Naive thymus-derived CD4-positive, alpha-beta T cell (primary cell): ENCODE results near the gene C3. TPM values are rescaled to one million over a fixed set of nuclear protein-coding genes. Genes with fewer than 3 reads are reported as not detected.

ENCODE experiments used
- ATAC-seq: fragments of 150-1000 bp; cut with Tn5 transposase; 2 replicates; pipeline ENCODE4 v1.10.0; 2021; ENCODE audit warnings: mild to moderate bottlenecking, moderate library complexity
- CTCF ChIA-PET: fragments of 350-600 bp; sonication (Branson Sonifier 250); formaldehyde crosslinking; loops from one replicate; lab custom pipeline; 2021; ENCODE audit warnings: antibody characterized with exemption; lab: Charles Lee
- POLR2A ChIA-PET: fragments of 350-600 bp; sonication (Branson Sonifier 250); formaldehyde crosslinking; loops from one replicate; lab custom pipeline; 2021; ENCODE audit warnings: antibody characterized with exemption, inconsistent platforms; lab: Charles Lee
- DNase-seq, 9 donors: peaks; one replicate each; pipeline versions ENCODE4 v3.0.0 to v3.0.0-alpha.2; 2020 to 2022; ENCODE audit warnings: mixed read lengths in 1 of 9
- H3K27ac ChIP-seq: one replicate; pipeline ENCODE4 v1.7.0; 2013; ENCODE audit warnings: mild to moderate bottlenecking, low read depth, low read length, moderate library complexity
- H3K27me3 ChIP-seq, 2 donors: one replicate each; pipeline ENCODE4 v1.7.0; 2013; ENCODE audit warnings: low read length in 2 of 2, mild to moderate bottlenecking in 2 of 2, moderate library complexity in 2 of 2; ENCODE audit not compliant: control insufficient read depth in 2 of 2, insufficient read depth in 2 of 2
- H3K36me3 ChIP-seq, 3 experiments: 1 replicate in 2 of 3; 2 replicates in 1 of 3; pipeline ENCODE4 v1.7.0; 2013; ENCODE audit warnings: low read length in 3 of 3, mild to moderate bottlenecking in 3 of 3, moderate library complexity in 1 of 3; ENCODE audit not compliant: insufficient read depth in 3 of 3, control insufficient read depth in 2 of 3
- H3K4me1 ChIP-seq, 2 donors: one replicate each; pipeline ENCODE4 v1.7.0; 2013; ENCODE audit warnings: low read length in 2 of 2, mild to moderate bottlenecking in 2 of 2, moderate library complexity in 1 of 2; ENCODE audit not compliant: control insufficient read depth in 2 of 2, insufficient read depth in 2 of 2
- H3K4me3 ChIP-seq: 2 replicates; pipeline ENCODE4 v1.7.0; 2013; ENCODE audit warnings: mild to moderate bottlenecking, low read length
- H3K9me3 ChIP-seq, 3 experiments: 1 replicate in 2 of 3; 2 replicates in 1 of 3; pipeline ENCODE4 v1.7.0; 2013; ENCODE audit warnings: low read length in 3 of 3; ENCODE audit not compliant: control insufficient read depth in 2 of 3
- H3K27ac Mint-ChIP-seq, 9 donors: one replicate each; pipeline ENCODE4 v1.8.0; 2020 to 2022; ENCODE audit warnings: mixed read lengths in 9 of 9, mild to moderate bottlenecking in 8 of 9, moderate library complexity in 5 of 9, inconsistent platforms in 2 of 9
- H3K27me3 Mint-ChIP-seq, 5 donors: one replicate each; pipeline ENCODE4 v1.8.0; 2021 to 2022; ENCODE audit warnings: mixed read lengths in 5 of 5, mild to moderate bottlenecking in 1 of 5
- H3K36me3 Mint-ChIP-seq, 5 donors: one replicate each; pipeline ENCODE4 v1.8.0; 2020 to 2022; ENCODE audit warnings: mixed read lengths in 5 of 5, mild to moderate bottlenecking in 3 of 5, inconsistent platforms in 1 of 5
- H3K4me1 Mint-ChIP-seq, 7 donors: one replicate each; pipeline ENCODE4 v1.8.0; 2020 to 2022; ENCODE audit warnings: mixed read lengths in 7 of 7, mild to moderate bottlenecking in 3 of 7, inconsistent platforms in 1 of 7
- H3K4me3 Mint-ChIP-seq, 10 donors: one replicate each; pipeline ENCODE4 v1.8.0; 2020 to 2022; ENCODE audit warnings: mild to moderate bottlenecking in 10 of 10, mixed read lengths in 10 of 10, moderate library complexity in 6 of 10, inconsistent platforms in 2 of 10
- H3K9me3 Mint-ChIP-seq, 11 donors: one replicate each; pipeline ENCODE4 v1.8.0; 2020 to 2022; ENCODE audit warnings: mixed read lengths in 11 of 11, mild to moderate bottlenecking in 4 of 11, inconsistent platforms in 1 of 11, moderate library complexity in 1 of 11
- intact Hi-C, 2 donors: fragments of 100-400 bp; cut with micrococcal nuclease; formaldehyde crosslinking; loops; one replicate each; pipeline ENCODE4 v1.15.1; 2023
- polyA plus RNA-seq, 2 donors: library from polyadenylated mRNA; unstranded; fragments of 300-500 nt; fragmentation: Illumina TruSeq; gene quantifications; one replicate each; pipeline ENCODE4 v1.2.3, GENCODE V29; 2021
- total RNA-seq, 6 experiments: library from RNA in 5 of 6; stranded (reverse) in 5 of 6; gene quantifications; 1 replicate in 5 of 6; 2 replicates in 1 of 6; pipeline ENCODE4 v1.2.3 and lab custom pipeline; 2021 to 2026

C3 gene
- total and polyA plus RNA-seq, 7 experiments from 2014 or later, result 0.57 to 3.7 (median 1.8) TPM; not detected in 2

DNA sequence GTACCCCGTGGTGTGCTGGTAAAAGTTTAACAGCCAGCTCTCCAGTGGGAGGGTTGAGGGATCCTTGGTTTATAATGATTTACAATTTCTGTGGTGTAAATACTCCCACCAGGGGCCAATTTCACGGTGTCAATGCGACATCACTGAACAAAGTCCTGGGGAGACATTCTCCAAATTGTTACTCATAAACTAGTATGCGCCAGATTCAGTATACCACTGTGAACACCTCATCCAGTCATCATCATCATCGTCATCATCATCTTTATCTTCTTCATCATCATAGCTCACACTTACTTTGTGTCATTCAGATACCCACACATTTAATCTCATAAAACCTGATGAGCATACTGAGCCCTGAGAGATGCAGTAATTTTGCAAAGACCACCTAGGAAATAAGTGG, 33.3 kb downstream of the C3 start:
- Histone ChIP-seq H3K4me1 (no peaks in the 10 kb centered on the region), H3K4me3 (no peak overlapping the region), H3K36me3 (no peaks in the 10 kb centered on the region), H3K27ac (no peak overlapping the region), H3K9me3 (no peaks in the 10 kb centered on the region), H3K27me3 (no peaks in the 10 kb centered on the region)
- ChIA-PET POLR2A (interaction anchor here (0.7 kb wide), 1 partner anchor 25 kb away, joined by 4 read pairs; no protein-coding TSS in a partner anchor), CTCF (no interaction called here)
- Mint-ChIP-seq H3K9me3 (peaks cover 0 to 3% (median 0%) of the 10 kb centered on the region in 11 donors), H3K27me3 (peaks cover 0 to 11% (median 0%) of the 10 kb centered on the region in 5 donors), H3K4me1 (peaks cover 0 to 4% (median 0%) of the 10 kb centered on the region in 7 donors), H3K36me3 (no peaks in the 10 kb centered on the region), H3K27ac (no peak overlapping the region), H3K4me3 (no peak overlapping the region)
- no peak for ATAC-seq
- intact Hi-C loops, result no loop called here
- no peak for DNase-seq

DNA sequence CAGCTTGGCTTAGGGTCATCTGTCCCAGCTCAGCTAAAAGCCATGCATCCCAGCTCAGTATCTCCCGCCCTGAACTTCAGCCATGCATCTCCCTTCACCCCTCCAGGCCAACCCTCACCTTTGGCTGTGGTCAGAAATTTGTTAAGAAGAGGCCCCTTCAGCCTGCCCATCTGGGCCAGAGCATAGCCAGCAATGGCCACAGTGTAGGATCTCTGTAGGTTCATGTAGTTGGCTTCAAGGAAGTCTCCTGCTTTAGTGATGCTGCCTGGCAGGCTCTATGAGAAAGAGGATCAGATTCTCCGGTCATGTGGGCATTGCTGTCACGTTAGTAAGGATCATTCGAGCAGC, 33.8 kb downstream of the C3 start:
- Mint-ChIP-seq H3K27ac (no peak overlapping the region), H3K27me3 (peaks cover 0 to 14% (median 0%) of the 10 kb centered on the region in 5 donors), H3K36me3 (no peaks in the 10 kb centered on the region), H3K4me1 (peaks cover 0 to 4% (median 0%) of the 10 kb centered on the region in 7 donors), H3K4me3 (no peak overlapping the region), H3K9me3 (peaks cover 0 to 3% (median 0%) of the 10 kb centered on the region in 11 donors)
- ChIA-PET CTCF (no interaction called here), POLR2A (interaction anchor here (0.7 kb wide), 1 partner anchor 25 kb away, joined by 4 read pairs; no protein-coding TSS in a partner anchor)
- H3K36me3 ChIP-seq, result no peaks in the 10 kb centered on the region
- H3K9me3 ChIP-seq, result no peaks in the 10 kb centered on the region
- H3K27me3 ChIP-seq, result no peaks in the 10 kb centered on the region
- H3K4me3 ChIP-seq, result no peak overlapping the region
- intact Hi-C loops, result no loop called here
- H3K27ac ChIP-seq, result no peak overlapping the region
- DNase-seq (no peak), ATAC-seq (no peak)
- no peaks in the 10 kb centered on the region for H3K4me1 ChIP-seq

DNA sequence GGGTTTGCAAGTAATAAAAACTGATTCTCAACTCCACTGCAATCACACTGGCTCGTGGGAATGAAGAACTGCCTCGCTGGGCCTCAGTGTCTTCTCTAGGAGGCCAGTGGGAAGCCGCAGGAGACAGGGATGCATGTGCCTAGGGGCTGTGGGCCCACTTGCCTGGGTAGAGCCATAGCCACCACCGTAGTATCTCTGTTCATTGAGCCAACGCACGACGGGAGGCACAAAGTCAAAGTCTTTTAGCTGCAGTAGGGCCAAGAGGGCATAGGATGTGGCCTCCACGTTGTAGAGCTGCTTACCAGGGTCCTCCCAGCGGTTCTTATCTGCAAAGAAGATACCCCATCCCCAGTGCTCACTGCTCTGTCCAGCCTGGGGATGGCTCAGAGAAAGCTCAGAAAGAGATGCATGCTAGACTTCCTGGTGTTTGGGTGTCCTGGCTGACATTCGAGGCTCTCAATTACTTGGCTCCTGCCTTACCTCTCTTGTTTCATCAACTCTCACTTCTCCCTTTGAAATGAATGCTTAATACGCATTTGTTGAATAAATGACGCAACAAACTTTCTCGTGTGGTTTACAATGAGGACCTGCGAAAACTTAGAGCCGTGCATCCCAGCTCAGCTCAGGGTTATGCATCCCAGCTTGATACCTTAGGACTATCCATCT, 34.4 kb downstream of the C3 start:
- ATAC-seq (no peak), DNase-seq (no peak)
- POLR2A ChIA-PET, result no interaction called here
- no peaks in the 10 kb centered on the region for H3K27me3 ChIP-seq
- peaks cover 0 to 6% (median 0%) of the 10 kb centered on the region in 7 donors for H3K4me1 Mint-ChIP-seq
- H3K4me3 ChIP-seq, result no peak overlapping the region
- no peaks in the 10 kb centered on the region for H3K36me3 ChIP-seq
- CTCF ChIA-PET, result no interaction called here
- no peak overlapping the region for H3K27ac ChIP-seq
- H3K9me3 ChIP-seq, result no peaks in the 10 kb centered on the region
- no peak overlapping the region for H3K4me3 Mint-ChIP-seq
- H3K27ac Mint-ChIP-seq, result no peak overlapping the region
- peaks cover 0 to 3% (median 0%) of the 10 kb centered on the region in 11 donors for H3K9me3 Mint-ChIP-seq
- H3K27me3 Mint-ChIP-seq, result peaks cover 0 to 15% (median 0%) of the 10 kb centered on the region in 5 donors
- no peaks in the 10 kb centered on the region for H3K4me1 ChIP-seq
- H3K36me3 Mint-ChIP-seq, result no peaks in the 10 kb centered on the region
- intact Hi-C loops, result no loop called here

DNA sequence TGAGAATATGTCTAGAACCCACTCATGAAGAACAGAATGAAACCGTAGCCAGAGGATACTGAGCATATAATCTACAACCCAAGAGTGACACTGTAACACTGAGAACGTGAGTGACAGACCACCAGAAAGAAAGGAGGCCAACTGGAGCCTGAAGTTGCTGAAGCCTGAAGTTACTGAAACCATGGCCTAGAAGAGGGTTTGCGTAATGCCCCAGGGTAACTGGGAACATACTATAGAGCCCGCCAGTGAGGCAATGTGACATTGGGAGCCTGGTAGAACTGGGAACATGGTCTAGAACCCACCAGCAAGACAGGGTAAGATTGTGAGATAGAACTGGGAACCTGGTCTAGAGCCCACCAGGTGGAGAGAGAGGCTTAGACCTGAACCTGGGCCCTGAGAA, 35.0 kb downstream of the C3 start:
- no peak overlapping the region for H3K27ac Mint-ChIP-seq
- H3K4me3 Mint-ChIP-seq, result no peak overlapping the region

GRCh38 chr19:6683971-6684370, 36.5 kb downstream of the C3 start:
- peaks cover 0 to 5% (median 0%) of the 10 kb centered on the region in 5 donors for H3K36me3 Mint-ChIP-seq
- H3K27me3 Mint-ChIP-seq, result peaks cover 0 to 21% (median 0%) of the 10 kb centered on the region in 5 donors
- DNase-seq, result no peak
- H3K36me3 ChIP-seq, result no peaks in the 10 kb centered on the region
- H3K27ac ChIP-seq, result no peak overlapping the region
- peaks cover 0 to 14% (median 0%) of the 10 kb centered on the region in 7 donors for H3K4me1 Mint-ChIP-seq
- intact Hi-C loops, result no loop called here
- no peak overlapping the region for H3K4me3 ChIP-seq
- no peaks in the 10 kb centered on the region for H3K27me3 ChIP-seq
- ATAC-seq, result no peak
- no peak overlapping the region for H3K27ac Mint-ChIP-seq
- no peaks in the 10 kb centered on the region for H3K9me3 ChIP-seq
- no peaks in the 10 kb centered on the region for H3K4me1 ChIP-seq
- H3K9me3 Mint-ChIP-seq, result peaks cover 0 to 3% (median 0%) of the 10 kb centered on the region in 11 donors
- no peak overlapping the region for H3K4me3 Mint-ChIP-seq
- CTCF ChIA-PET, result no interaction called here
- POLR2A ChIA-PET, result no interaction called here

More for the DNA sequence above, 35.0 kb downstream of the C3 start:
- DNase-seq (no peak), ATAC-seq (no peak)
- Histone ChIP-seq H3K4me1 (no peaks in the 10 kb centered on the region), H3K27me3 (no peaks in the 10 kb centered on the region), H3K4me3 (no peak overlapping the region), H3K36me3 (no peaks in the 10 kb centered on the region), H3K9me3 (no peaks in the 10 kb centered on the region), H3K27ac (no peak overlapping the region)
- H3K4me1 Mint-ChIP-seq, result peaks cover 0 to 9% (median 0%) of the 10 kb centered on the region in 7 donors
- H3K27me3 Mint-ChIP-seq, result peaks cover 0 to 19% (median 0%) of the 10 kb centered on the region in 5 donors
- H3K9me3 Mint-ChIP-seq, result peaks cover 0 to 3% (median 0%) of the 10 kb centered on the region in 11 donors
- ChIA-PET CTCF (no interaction called here), POLR2A (no interaction called here)
- H3K36me3 Mint-ChIP-seq, result no peaks in the 10 kb centered on the region
- intact Hi-C loops, result no loop called here

DNA sequence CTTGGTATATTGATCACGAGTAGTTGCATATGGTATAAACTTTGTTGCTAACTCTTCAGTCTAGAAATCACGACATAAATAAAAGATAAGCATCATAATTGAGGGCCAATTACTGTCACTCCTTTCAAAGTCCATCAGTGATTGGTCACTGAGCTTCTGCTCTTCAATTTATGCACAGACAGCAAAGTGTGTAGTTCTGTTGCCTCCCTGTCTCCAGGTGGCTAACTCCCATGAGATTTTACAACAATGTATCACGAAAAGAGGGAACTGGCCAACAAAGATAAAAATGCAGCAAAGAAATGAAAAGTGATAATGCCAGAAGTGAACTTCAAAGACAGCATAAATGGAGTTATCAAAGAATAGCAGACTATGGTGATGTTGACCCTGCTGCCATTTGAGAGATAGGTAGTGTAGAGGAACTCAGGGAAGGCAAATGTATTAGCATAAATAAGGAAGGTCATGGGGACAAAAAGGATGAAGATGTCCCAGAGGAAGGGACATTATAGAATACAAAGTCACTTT, 37.8 kb downstream of the C3 start:
- POLR2A ChIA-PET, result no interaction called here
- no peaks in the 10 kb centered on the region for H3K36me3 ChIP-seq
- no peaks in the 10 kb centered on the region for H3K27me3 ChIP-seq
- Mint-ChIP-seq H3K9me3 (peaks cover 0 to 6% (median 0%) of the 10 kb centered on the region in 11 donors), H3K27me3 (peaks cover 0 to 21% (median 0%) of the 10 kb centered on the region in 5 donors), H3K36me3 (peaks cover 0 to 5% (median 0%) of the 10 kb centered on the region in 5 donors), H3K27ac (no peak overlapping the region), H3K4me3 (no peak overlapping the region), H3K4me1 (peaks cover 2 to 22% (median 8%) of the 10 kb centered on the region in 7 donors)
- no peaks in the 10 kb centered on the region for H3K9me3 ChIP-seq
- intact Hi-C loops, result no loop called here
- DNase-seq (no peak), ATAC-seq (no peak)
- CTCF ChIA-PET, result no interaction called here
- no peak overlapping the region for H3K27ac ChIP-seq
- no peak overlapping the region for H3K4me3 ChIP-seq
- H3K4me1 ChIP-seq, result peaks cover 0 to 2% of the 10 kb centered on the region in 2 donors
